T-helper 1 cell (primary cell): ENCODE results near the gene WIPF2.

Experiments used
- DNase-seq, 5 donors: peaks; one replicate each; pipeline ENCODE4 v3.0.0-alpha.2; 2012 to 2020
- total RNA-seq, 4 donors: gene quantifications; one replicate each; lab custom pipeline; 2026; lab: John Stamatoyannopoulos, UW

Gene WIPF2
- total RNA-seq, result 47.7 to 55.1 (median 49.6) reads per million in 4 donors

- DNase-seq, result peak; percentile 94 to 96 (median 95)
These were observed at the start of gene WIPF2 for GRCh38 chr17:40218740-40219593. WIPF2 (plus strand) TSS chr17:40219304; CDS start chr17:40256460, 37,156 bp downstream.

- no peak for DNase-seq
These were observed 48.8 kb upstream of the WIPF2 start for GRCh38 chr17:40170325-40170724.

- no peak for DNase-seq
These were observed 47.4 kb upstream of the WIPF2 start for GRCh38 chr17:40171750-40172149.

GRCh38 chr17:40173091-40173777 lies 45.9 kb upstream of the WIPF2 start:
- no peak for DNase-seq

GRCh38 chr17:40173778-40174135 lies 45.3 kb upstream of the WIPF2 start:
- no peak for DNase-seq

GRCh38 chr17:40174514-40174913 lies 44.6 kb upstream of the WIPF2 start:
- no peak for DNase-seq

- no peak for DNase-seq
These were observed 43.0 kb upstream of the WIPF2 start for GRCh38 chr17:40175928-40176753.

- DNase-seq, result no peak
These were observed 42.4 kb upstream of the WIPF2 start for GRCh38 chr17:40176754-40177110.

DNA sequence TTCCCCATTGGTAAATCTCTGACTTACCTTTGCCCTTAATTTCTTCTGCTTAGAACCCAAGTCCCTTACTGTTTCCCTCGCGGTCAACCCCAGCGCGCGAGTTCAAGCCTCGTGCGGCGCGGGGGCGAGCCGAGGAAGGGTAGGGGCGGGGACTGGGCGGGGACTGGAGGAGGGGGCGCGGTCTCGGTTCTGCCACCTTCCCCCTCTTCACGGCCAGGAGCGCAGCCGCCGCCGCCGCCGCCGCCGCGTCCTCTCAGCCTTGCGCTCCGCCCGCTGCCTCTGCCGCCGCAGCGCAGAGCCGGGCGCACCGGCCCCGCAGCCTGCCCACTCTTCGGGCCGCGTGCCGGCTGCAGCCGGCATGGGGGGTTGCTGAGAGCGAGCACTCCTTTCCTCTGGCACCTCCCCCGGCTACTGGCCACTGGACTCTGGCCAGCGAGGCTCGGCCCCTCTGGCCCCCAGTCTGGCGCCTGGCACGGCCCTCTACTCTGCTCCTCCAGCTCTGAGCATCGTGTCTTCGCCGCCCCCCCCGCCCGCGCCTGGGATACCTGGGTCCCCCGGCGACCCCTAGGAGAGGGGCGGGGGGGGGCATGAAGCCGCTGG lies 41.7 kb upstream of the WIPF2 start, which contains the start of gene RAPGEFL1:
TSS of gene RAPGEFL1 (plus strand) at position 196 of the 600 bp plus-strand sequence. CDS start at position 588, 392 bp downstream.
- peak; percentile 67 to 81 (median 77) for DNase-seq

DNA sequence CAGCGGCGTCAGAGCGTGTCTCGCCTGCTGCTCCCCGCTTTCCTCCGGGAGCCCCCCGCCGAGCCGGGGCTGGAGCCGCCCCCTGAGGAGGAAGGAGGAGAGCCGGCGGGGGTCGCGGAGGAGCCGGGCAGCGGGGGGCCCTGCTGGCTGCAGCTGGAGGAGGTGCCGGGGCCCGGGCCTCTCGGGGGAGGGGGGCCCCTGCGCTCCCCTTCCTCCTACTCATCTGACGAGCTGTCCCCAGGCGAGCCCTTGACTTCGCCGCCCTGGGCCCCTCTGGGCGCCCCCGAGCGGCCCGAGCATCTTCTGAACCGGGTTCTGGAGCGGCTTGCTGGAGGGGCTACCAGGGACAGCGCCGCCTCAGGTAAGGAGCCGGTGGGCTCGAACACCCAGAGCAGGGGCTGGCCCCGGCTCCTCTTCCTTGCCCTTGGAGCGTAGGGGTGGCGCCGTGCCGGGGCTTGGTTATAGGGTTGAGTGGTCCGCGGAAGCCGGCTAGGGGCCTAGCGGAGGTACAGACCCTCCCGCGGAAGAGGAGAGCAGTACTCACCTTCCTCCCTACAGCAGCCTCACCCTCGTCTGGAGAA lies 41.0 kb upstream of the WIPF2 start:
- no peak for DNase-seq

- DNase-seq, result no peak
These were observed 40.4 kb upstream of the WIPF2 start for GRCh38 chr17:40178660-40179059.

DNA sequence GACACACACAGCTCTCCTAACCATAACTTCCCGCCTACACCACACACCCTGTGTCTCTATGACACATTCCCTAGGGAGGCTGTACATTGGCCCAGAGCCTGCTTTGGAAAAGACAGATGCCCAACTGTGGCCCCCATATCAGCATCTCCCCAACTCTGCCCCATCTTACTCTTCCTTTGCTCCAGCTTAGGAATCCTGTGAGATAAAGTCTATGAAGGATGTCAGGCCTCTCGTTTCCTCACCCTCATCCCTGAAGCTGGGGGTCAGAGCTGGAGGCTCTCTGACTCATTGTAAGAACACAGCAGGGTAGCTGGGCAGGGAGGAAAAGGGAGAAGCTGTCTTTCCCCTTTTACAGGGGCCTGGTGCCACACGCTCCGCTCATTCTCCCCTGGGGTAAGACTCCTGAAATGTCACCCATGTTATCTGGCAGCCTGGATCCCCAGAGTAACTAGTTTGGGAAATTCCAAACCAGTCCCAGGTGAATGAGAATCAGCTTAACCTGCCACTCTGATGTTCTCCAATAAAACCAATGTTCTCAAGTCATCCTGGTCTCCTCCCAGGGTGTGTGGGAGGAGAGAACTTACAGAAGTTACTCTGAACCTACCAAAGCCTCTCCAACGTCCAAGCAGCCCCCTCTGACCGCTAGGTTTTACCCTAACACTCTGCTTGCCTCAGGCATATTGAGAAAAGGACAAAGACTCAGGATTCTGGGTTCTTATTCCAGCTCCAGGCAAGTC lies 39.0 kb upstream of the WIPF2 start:
- no peak for DNase-seq

- no peak for DNase-seq
These were observed 38.4 kb upstream of the WIPF2 start for GRCh38 chr17:40180694-40181093.

DNA sequence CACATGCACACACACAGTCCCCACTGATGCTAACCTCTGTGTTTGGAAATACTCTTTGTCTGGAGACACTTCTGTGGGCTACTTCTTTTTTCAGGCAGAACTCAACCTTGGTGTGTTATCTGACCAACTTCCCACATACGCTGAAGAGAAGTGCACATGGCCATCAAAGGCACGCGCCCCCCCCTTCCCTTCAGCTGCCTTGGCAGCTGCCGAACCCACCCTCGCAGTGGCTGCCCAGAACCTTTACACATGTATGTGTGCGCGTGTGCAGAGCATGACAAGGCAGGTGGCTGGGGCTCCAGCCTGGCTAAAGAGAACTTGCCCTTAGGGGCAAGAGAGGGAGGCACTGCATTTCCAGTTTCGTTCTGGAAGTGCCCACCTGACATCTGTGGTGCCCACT lies 37.9 kb upstream of the WIPF2 start:
- DNase-seq, result no peak

- DNase-seq, result no peak
These were observed 36.5 kb upstream of the WIPF2 start for GRCh38 chr17:40182606-40183005.

DNA sequence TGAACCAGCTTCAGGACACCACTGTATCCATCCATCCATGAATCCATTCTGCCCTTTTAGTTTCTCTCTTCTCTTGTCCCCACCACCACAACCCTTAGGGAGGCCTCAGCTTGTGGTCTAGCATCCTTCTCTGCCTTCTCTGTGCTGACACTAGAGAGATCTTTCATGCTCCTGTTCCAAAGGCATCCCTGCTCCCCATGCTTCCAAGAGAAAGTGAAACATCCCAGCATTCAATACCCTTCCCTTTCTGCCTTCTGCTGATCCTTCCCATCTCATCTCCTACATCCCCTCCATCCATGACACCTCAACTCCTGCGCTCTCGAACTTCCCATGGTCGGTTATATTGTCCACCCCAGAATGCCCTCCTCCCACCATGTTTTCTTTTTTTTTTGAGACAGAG lies 31.9 kb upstream of the WIPF2 start:
- DNase-seq, result no peak

DNA sequence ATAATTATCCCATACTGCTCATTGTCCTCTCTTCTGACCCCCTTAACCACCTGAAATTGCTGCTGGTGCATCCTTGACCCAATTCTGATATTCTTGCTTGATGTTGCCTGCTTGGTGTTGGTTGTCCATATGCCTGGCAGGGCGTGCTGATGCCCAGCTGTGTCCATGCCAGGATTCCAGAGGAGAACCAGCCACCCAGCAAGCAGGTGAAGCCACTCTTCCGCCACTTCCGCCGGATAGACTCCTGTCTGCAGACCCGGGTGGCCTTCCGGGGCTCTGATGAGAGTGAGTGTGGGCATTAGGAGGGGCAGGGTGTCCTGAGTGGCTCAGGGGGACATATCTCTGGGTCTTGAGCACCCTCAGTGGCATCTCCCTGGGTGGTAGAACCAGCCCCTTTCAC lies 30.4 kb upstream of the WIPF2 start:
- no peak for DNase-seq

GRCh38 chr17:40190197-40191021 lies 28.7 kb upstream of the WIPF2 start:
- DNase-seq, result peak in 3 of 5 donors; percentile 12 to 29 (median 20)

DNA sequence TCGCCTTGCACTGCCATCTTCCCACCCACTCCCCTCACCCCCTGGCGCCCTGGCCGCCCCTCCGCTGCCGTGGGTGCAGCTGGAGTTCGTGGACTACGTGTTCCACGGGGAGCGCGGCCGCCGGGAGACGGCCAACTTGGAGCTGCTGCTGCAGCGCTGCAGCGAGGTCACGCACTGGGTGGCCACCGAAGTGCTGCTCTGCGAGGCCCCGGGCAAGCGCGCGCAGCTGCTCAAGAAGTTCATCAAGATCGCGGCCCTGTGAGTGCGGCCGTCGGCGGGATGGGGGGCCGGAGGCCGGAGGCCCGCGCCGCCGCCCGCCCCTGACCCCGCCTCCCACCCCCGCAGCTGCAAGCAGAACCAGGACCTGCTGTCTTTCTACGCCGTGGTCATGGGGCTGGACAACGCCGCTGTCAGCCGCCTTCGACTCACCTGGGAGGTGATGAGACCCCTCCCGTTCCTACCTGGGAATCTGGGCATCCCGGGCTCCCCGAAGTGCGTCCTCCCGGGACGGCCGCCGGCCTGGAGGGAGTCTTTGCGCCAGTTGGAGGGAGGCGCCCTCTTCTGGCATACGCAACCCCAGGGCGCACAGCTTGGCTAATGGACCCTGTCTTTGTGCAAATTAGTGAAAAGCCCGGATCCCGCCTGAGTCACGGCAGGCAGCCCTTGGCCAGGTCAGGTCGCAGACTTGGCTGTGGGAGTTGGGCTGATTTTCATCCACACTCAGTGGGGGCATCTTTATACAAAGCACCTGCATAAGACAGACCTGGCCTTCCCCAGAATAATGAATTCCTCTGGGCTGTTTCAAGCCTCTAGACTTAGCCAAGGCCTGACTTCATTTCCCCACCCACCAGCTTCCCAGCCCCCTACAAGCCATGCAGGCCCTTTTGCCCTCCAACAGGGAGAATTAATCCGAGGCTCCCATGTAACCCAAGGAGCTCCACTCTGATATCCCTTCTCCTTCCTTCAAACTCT lies 27.6 kb upstream of the WIPF2 start:
- peak; percentile 32 to 57 (median 52) for DNase-seq
